CD8-positive, alpha-beta memory T cell (primary cell): ENCODE results near the gene LCN2. TPM values are rescaled to one million over a fixed set of nuclear protein-coding genes. Genes with fewer than 3 reads are reported as not detected.
A peak's percentile ranks its signal among the peaks of the same experiment; 100 is the strongest.
"Not testable (repeated sequence)": the region's sequence is repeated elsewhere in the genome, so short reads cannot be mapped to it uniquely, and the experiment has no call there.

Source experiments
- CTCF ChIA-PET: fragments of 350-600 bp; sonication (Branson Sonifier 250); formaldehyde crosslinking; loops from one replicate; lab custom pipeline; 2021; ENCODE audit warnings: antibody characterized with exemption; lab: Charles Lee
- POLR2A ChIA-PET: fragments of 350-600 bp; sonication (Branson Sonifier 250); formaldehyde crosslinking; loops from one replicate; lab custom pipeline; 2021; ENCODE audit warnings: antibody characterized with exemption; lab: Charles Lee
- DNase-seq, 5 donors: peaks; one replicate each; pipeline versions ENCODE4 v3.0.0 to v3.0.0-alpha.2; 2020 to 2022; ENCODE audit warnings: mixed read lengths in 1 of 5
- H3K27ac ChIP-seq: one replicate; pipeline ENCODE4 v1.7.0; 2013; ENCODE audit warnings: low read depth, mild to moderate bottlenecking, low read length, moderate library complexity
- H3K27me3 ChIP-seq: 2 replicates; pipeline ENCODE4 v1.7.0; 2013; ENCODE audit warnings: low read length, mild to moderate bottlenecking; ENCODE audit not compliant: insufficient read depth, poor library complexity, severe bottlenecking
- H3K36me3 ChIP-seq: 2 replicates; pipeline ENCODE4 v1.7.0; 2013; ENCODE audit warnings: mild to moderate bottlenecking, low read length, moderate library complexity; ENCODE audit not compliant: insufficient read depth
- H3K4me1 ChIP-seq: 2 replicates; pipeline ENCODE4 v1.7.0; 2013; ENCODE audit warnings: mild to moderate bottlenecking, low read length, moderate library complexity; ENCODE audit not compliant: insufficient read depth
- H3K4me3 ChIP-seq: 2 replicates; pipeline ENCODE4 v1.7.0; 2013; ENCODE audit warnings: mild to moderate bottlenecking, low read length
- H3K9me3 ChIP-seq: 2 replicates; pipeline ENCODE4 v1.7.0; 2013; ENCODE audit warnings: mild to moderate bottlenecking, low read length
- H3K27ac Mint-ChIP-seq, 8 donors: one replicate each; pipeline ENCODE4 v1.8.0; 2020 to 2021; ENCODE audit warnings: mixed read lengths in 8 of 8, mild to moderate bottlenecking in 6 of 8, inconsistent platforms in 3 of 8, moderate library complexity in 3 of 8
- H3K27me3 Mint-ChIP-seq, 2 donors: one replicate each; pipeline ENCODE4 v1.8.0; 2020 to 2021; ENCODE audit warnings: mixed read lengths in 2 of 2, mild to moderate bottlenecking in 1 of 2, moderate library complexity in 1 of 2
- H3K36me3 Mint-ChIP-seq, 3 donors: one replicate each; pipeline ENCODE4 v1.8.0; 2020 to 2021; ENCODE audit warnings: mixed read lengths in 3 of 3, inconsistent platforms in 1 of 3, mild to moderate bottlenecking in 1 of 3
- H3K4me1 Mint-ChIP-seq, 3 donors: one replicate each; pipeline ENCODE4 v1.8.0; 2020 to 2021; ENCODE audit warnings: mixed read lengths in 3 of 3, inconsistent platforms in 1 of 3, mild to moderate bottlenecking in 1 of 3
- H3K4me3 Mint-ChIP-seq, 7 donors: one replicate each; pipeline ENCODE4 v1.8.0; 2020 to 2021; ENCODE audit warnings: mixed read lengths in 7 of 7, mild to moderate bottlenecking in 6 of 7, moderate library complexity in 4 of 7, inconsistent platforms in 2 of 7
- H3K9me3 Mint-ChIP-seq, 5 donors: one replicate each; pipeline ENCODE4 v1.8.0; 2020 to 2022; ENCODE audit warnings: mixed read lengths in 5 of 5, mild to moderate bottlenecking in 3 of 5, moderate library complexity in 2 of 5, inconsistent platforms in 1 of 5
- polyA plus RNA-seq: library from polyadenylated mRNA; unstranded; fragments of 300-500 nt; fragmentation: Illumina TruSeq; gene quantifications from one replicate; pipeline ENCODE4 v1.2.3, GENCODE V29; 2021
- total RNA-seq, 2 experiments: library from RNA; stranded (reverse); gene quantifications; one replicate each; pipeline ENCODE4 v1.2.3, GENCODE V29; 2021

LCN2 gene
- total and polyA plus RNA-seq, 3 experiments from 2014 or later: not detected

GRCh38 chr9:128135561-128135960 is 13.7 kb upstream of the LCN2 start:
- H3K27me3 ChIP-seq, H3K27ac ChIP-seq, POLR2A ChIA-PET, H3K4me1 ChIP-seq, H3K27me3 Mint-ChIP-seq, H3K4me3 Mint-ChIP-seq, H3K36me3 Mint-ChIP-seq, H3K4me1 Mint-ChIP-seq, DNase-seq, H3K36me3 ChIP-seq, H3K27ac Mint-ChIP-seq, H3K9me3 ChIP-seq, H3K9me3 Mint-ChIP-seq, H3K4me3 ChIP-seq: not testable (repeated sequence)
- CTCF ChIA-PET: interaction anchor here (2.1 kb wide), 1 partner anchor 18 kb away, joined by 7 read pairs; no protein-coding TSS in a partner anchor

GRCh38 chr9:128136816-128137793 is 12.1 kb upstream of the LCN2 start:
- H3K27me3 ChIP-seq: no peaks in the 10 kb centered on the region
- Mint-ChIP-seq H3K36me3 (no peaks in the 10 kb centered on the region), H3K9me3 (no peaks in the 10 kb centered on the region), H3K27ac (peak overlapping the region in 1 of 8 donors; percentile 9), H3K4me3 (no peak overlapping the region), H3K4me1 (peaks cover 3 to 4% (median 3%) of the 10 kb centered on the region in 3 donors), H3K27me3 (peaks cover 6 to 8% of the 10 kb centered on the region in 2 donors)
- no peaks in the 10 kb centered on the region for H3K36me3 ChIP-seq
- ChIA-PET POLR2A (no interaction called here), CTCF (interaction anchor here (2.1 kb wide), 1 partner anchor 20 kb away, joined by 7 read pairs; no protein-coding TSS in a partner anchor)
- DNase-seq: no peak
- H3K27ac ChIP-seq: no peak overlapping the region
- H3K4me3 ChIP-seq: no peak overlapping the region
- H3K9me3 ChIP-seq: no peaks in the 10 kb centered on the region
- H3K4me1 ChIP-seq: peaks cover 6% of the 10 kb centered on the region

GRCh38 chr9:128138001-128138400 is 11.3 kb upstream of the LCN2 start:
- no peak overlapping the region for H3K27ac Mint-ChIP-seq
- H3K9me3 ChIP-seq: no peaks in the 10 kb centered on the region
- H3K36me3 Mint-ChIP-seq: no peaks in the 10 kb centered on the region
- no peak overlapping the region for H3K4me3 Mint-ChIP-seq
- no peaks in the 10 kb centered on the region for H3K9me3 Mint-ChIP-seq
- ChIA-PET CTCF (no interaction called here), POLR2A (no interaction called here)
- H3K36me3 ChIP-seq: no peaks in the 10 kb centered on the region
- peaks cover 3 to 6% (median 5%) of the 10 kb centered on the region in 3 donors for H3K4me1 Mint-ChIP-seq
- peaks cover 3 to 4% of the 10 kb centered on the region in 2 donors for H3K27me3 Mint-ChIP-seq
- no peak for DNase-seq
- H3K27ac ChIP-seq: no peak overlapping the region
- H3K4me1 ChIP-seq: peaks cover 14% of the 10 kb centered on the region
- no peaks in the 10 kb centered on the region for H3K27me3 ChIP-seq
- no peak overlapping the region for H3K4me3 ChIP-seq

GRCh38 chr9:128139621-128140020 is 9.6 kb upstream of the LCN2 start:
- POLR2A ChIA-PET: no interaction called here

GRCh38 chr9:128141604-128142003 is 7.6 kb upstream of the LCN2 start:
- no peak for DNase-seq
- Histone ChIP-seq H3K4me3 (no peak overlapping the region), H3K27ac (no peak overlapping the region), H3K27me3 (no peaks in the 10 kb centered on the region), H3K36me3 (no peaks in the 10 kb centered on the region), H3K9me3 (no peaks in the 10 kb centered on the region), H3K4me1 (peaks cover 14% of the 10 kb centered on the region)
- no peak overlapping the region for H3K4me3 Mint-ChIP-seq
- H3K27ac Mint-ChIP-seq: no peak overlapping the region
- H3K9me3 Mint-ChIP-seq: no peaks in the 10 kb centered on the region
- H3K27me3 Mint-ChIP-seq: peaks cover 0 to 5% of the 10 kb centered on the region in 2 donors
- POLR2A ChIA-PET: no interaction called here
- H3K36me3 Mint-ChIP-seq: no peaks in the 10 kb centered on the region
- peaks cover 6 to 11% (median 10%) of the 10 kb centered on the region in 3 donors for H3K4me1 Mint-ChIP-seq
- CTCF ChIA-PET: interaction anchor here (1.0 to 1.7 kb wide), 2 partner anchors 13 to 60 kb away, joined by 3 to 4 read pairs; no protein-coding TSS in a partner anchor

More at GRCh38 chr9:128139621-128140020, 9.6 kb upstream of the LCN2 start:
- H3K27me3 Mint-ChIP-seq: peaks cover 0 to 3% of the 10 kb centered on the region in 2 donors
- H3K36me3 Mint-ChIP-seq: no peaks in the 10 kb centered on the region
- H3K27ac Mint-ChIP-seq: peak overlapping the region in 1 of 8 donors; percentile 33
- H3K27ac ChIP-seq: no peak overlapping the region
- H3K9me3 ChIP-seq: no peaks in the 10 kb centered on the region
- no peaks in the 10 kb centered on the region for H3K9me3 Mint-ChIP-seq
- peaks cover 6 to 11% (median 10%) of the 10 kb centered on the region in 3 donors for H3K4me1 Mint-ChIP-seq
- CTCF ChIA-PET: no interaction called here
- H3K4me1 ChIP-seq: peaks cover 14% of the 10 kb centered on the region
- H3K36me3 ChIP-seq: no peaks in the 10 kb centered on the region
- no peak overlapping the region for H3K4me3 Mint-ChIP-seq
- DNase-seq: no peak
- no peaks in the 10 kb centered on the region for H3K27me3 ChIP-seq
- H3K4me3 ChIP-seq: no peak overlapping the region

- Histone ChIP-seq H3K4me3 (no peak overlapping the region), H3K27ac (no peak overlapping the region), H3K9me3 (no peaks in the 10 kb centered on the region), H3K4me1 (peaks cover 14% of the 10 kb centered on the region), H3K27me3 (no peaks in the 10 kb centered on the region), H3K36me3 (no peaks in the 10 kb centered on the region)
- DNase-seq: peak in 1 of 5 donors; percentile 23
- Mint-ChIP-seq H3K27me3 (peaks cover 0 to 5% of the 10 kb centered on the region in 2 donors), H3K36me3 (no peaks in the 10 kb centered on the region), H3K4me1 (peaks cover 6 to 11% (median 10%) of the 10 kb centered on the region in 3 donors), H3K4me3 (no peak overlapping the region), H3K9me3 (no peaks in the 10 kb centered on the region), H3K27ac (peak overlapping the region in 3 of 8 donors; percentile 11 to 64 (median 47))
- POLR2A ChIA-PET: no interaction called here
- CTCF ChIA-PET: interaction anchor here (0.7 to 1.7 kb wide), 4 partner anchors 13 to 571 kb away, joined by 3 to 4 read pairs (median 4); no protein-coding TSS in a partner anchor
Measured at GRCh38 chr9:128142061-128142460, 7.2 kb upstream of the LCN2 start.

GRCh38 chr9:128142596-128142995 is 6.7 kb upstream of the LCN2 start:
- Histone ChIP-seq H3K27me3 (no peaks in the 10 kb centered on the region), H3K4me1 (peaks cover 14% of the 10 kb centered on the region), H3K36me3 (no peaks in the 10 kb centered on the region), H3K4me3 (no peak overlapping the region), H3K27ac (no peak overlapping the region), H3K9me3 (no peaks in the 10 kb centered on the region)
- no peaks in the 10 kb centered on the region for H3K9me3 Mint-ChIP-seq
- H3K36me3 Mint-ChIP-seq: no peaks in the 10 kb centered on the region
- H3K4me3 Mint-ChIP-seq: no peak overlapping the region
- ChIA-PET CTCF (interaction anchor here (0.7 to 1.7 kb wide), 4 partner anchors 12 to 570 kb away, joined by 3 to 4 read pairs (median 4); no protein-coding TSS in a partner anchor), POLR2A (interaction anchor here (0.6 kb wide), 1 partner anchor 14 kb away, joined by 5 read pairs; no protein-coding TSS in a partner anchor)
- DNase-seq: no peak
- peaks cover 6 to 11% (median 10%) of the 10 kb centered on the region in 3 donors for H3K4me1 Mint-ChIP-seq
- H3K27me3 Mint-ChIP-seq: peaks cover 0 to 4% of the 10 kb centered on the region in 2 donors
- H3K27ac Mint-ChIP-seq: no peak overlapping the region
